GM23248 (cell line): ENCODE data around the gene ANXA8. TPM values are rescaled to one million over a fixed set of nuclear protein-coding genes. Genes with fewer than 3 reads are reported as not detected.
"Not testable (repeated sequence)": the region's sequence is repeated elsewhere in the genome, so short reads cannot be mapped to it uniquely, and the experiment has no call there.

ENCODE experiments used
- DNase-seq: peaks from one replicate; pipeline ENCODE4 v3.0.0-alpha.2; 2015
- H2AFZ ChIP-seq: fragments of 200-600 bp; sonication (generic); 2 replicates; pipeline ENCODE4 v1.6.1; 2016; ENCODE audit warnings: antibody characterized with exemption
- H3F3A ChIP-seq: fragments of 200-600 bp; sonication (generic); 2 replicates; pipeline ENCODE4 v1.6.1; 2016; ENCODE audit warnings: mild to moderate bottlenecking, antibody characterized with exemption, mixed run types; ENCODE audit not compliant: insufficient read depth
- H3K27ac ChIP-seq: fragments of 200-600 bp; sonication (generic); 2 replicates; pipeline ENCODE4 v1.5.1; 2016; ENCODE audit warnings: mild to moderate bottlenecking
- H3K27me3 ChIP-seq: fragments of 200-600 bp; sonication (generic); replicated peaks from 2 replicates; pipeline ENCODE4 v1.6.1; 2016; ENCODE audit warnings: mild to moderate bottlenecking; ENCODE audit not compliant: insufficient read depth
- H3K36me3 ChIP-seq: fragments of 200-600 bp; sonication (generic); 2 replicates; pipeline ENCODE4 v1.6.1; 2016; ENCODE audit warnings: low read depth, mild to moderate bottlenecking
- H3K4me1 ChIP-seq: fragments of 200-600 bp; sonication (generic); 2 replicates; pipeline ENCODE4 v1.6.1; 2016; ENCODE audit warnings: mild to moderate bottlenecking; ENCODE audit not compliant: insufficient read depth
- H3K4me2 ChIP-seq: fragments of 200-600 bp; sonication (generic); one replicate; pipeline ENCODE4 v1.6.1; 2016; ENCODE audit warnings: mild to moderate bottlenecking; ENCODE audit not compliant: unreplicated experiment
- H3K4me3 ChIP-seq: fragments of 200-600 bp; sonication (generic); 2 replicates; pipeline ENCODE4 v1.5.1; 2016; ENCODE audit warnings: mild to moderate bottlenecking
- H3K79me2 ChIP-seq: fragments of 200-600 bp; sonication (generic); 2 replicates; pipeline ENCODE4 v1.6.1; 2016; ENCODE audit warnings: mild to moderate bottlenecking; ENCODE audit not compliant: insufficient read depth
- H3K9ac ChIP-seq: fragments of 200-600 bp; sonication (generic); 2 replicates; pipeline ENCODE4 v1.6.1; 2016; ENCODE audit warnings: mild to moderate bottlenecking
- H3K9me2 ChIP-seq: fragments of 200-600 bp; sonication (generic); 2 replicates; pipeline ENCODE4 v1.6.1; 2016; ENCODE audit warnings: mixed run types, mild to moderate bottlenecking, moderate library complexity; ENCODE audit not compliant: insufficient read depth
- H3K9me3 ChIP-seq: fragments of 200-600 bp; sonication (generic); one replicate; pipeline ENCODE4 v1.6.1; 2017; ENCODE audit warnings: low read depth
- H4K20me1 ChIP-seq: fragments of 200-600 bp; sonication (generic); 2 replicates; pipeline ENCODE4 v1.6.0; 2016; ENCODE audit not compliant: insufficient read depth
- WGBS, 2 experiments: methylation state at CpG; one replicate each; pipeline ENCODE4 v1.1.6; 2015 to 2017; ENCODE audit warnings: low lambda C conversion rate in 2 of 2, low coverage in 1 of 2; ENCODE audit errors: missing lambda C conversion rate in 2 of 2; 5-methylcytosine and 5-hydroxymethylcytosine counted together
- in situ Hi-C: fragments of 300-500 bp; cut with MboI; formaldehyde crosslinking; loops from 2 replicates; pipeline ENCODE4 v1.15.0; 2020
- polyA plus RNA-seq: library from polyadenylated mRNA; unstranded; fragments of >200 nt; fragmentation: Nextera tagmentation; extraction: Ambion mirVana; gene quantifications from 2 replicates; pipeline ENCODE4 v1.2.1, GENCODE V29; 2016
- total RNA-seq: library from RNA; depleted of rRNA; stranded (reverse); fragments of >200 nt; shearing (Covaris generic); gene quantifications from 2 replicates; pipeline ENCODE4 v1.2.3, GENCODE V29; 2014; rRNA removed

ANXA8 gene
- total RNA-seq (3.4 and 3.7 TPM in 2 replicates), polyA plus RNA-seq (4.0 and 4.5 TPM in 2 replicates)

GRCh38 chr10:47483923-47484322 lies at the start of gene ANXA8:
Gene ANXA8, minus strand, starts transcription at chr10:47484115. Its CDS starts 182 bp downstream, at chr10:47483933.
- H3K36me3 ChIP-seq, in situ Hi-C loops, H4K20me1 ChIP-seq, H2AFZ ChIP-seq, H3K4me1 ChIP-seq, H3F3A ChIP-seq, H3K9ac ChIP-seq, H3K4me2 ChIP-seq, H3K79me2 ChIP-seq, H3K27ac ChIP-seq, H3K9me2 ChIP-seq, H3K9me3 ChIP-seq, DNase-seq, H3K4me3 ChIP-seq, H3K27me3 ChIP-seq: not testable (repeated sequence)
- 80 to 87% methylated on average over 3 to 8 of the region's 11 CpGs for WGBS, 2 experiments

GRCh38 chr10:47523475-47523874 lies 39.6 kb upstream of the ANXA8 start, which contains the start of gene AGAP9:
Gene AGAP9, minus strand, starts transcription at chr10:47523638. Its CDS starts 112 bp downstream, at chr10:47523526.
- no CpG with 5 or more reads among the region's 20 CpGs for WGBS, 2 experiments
- H3K79me2 ChIP-seq, H3K4me1 ChIP-seq, H3F3A ChIP-seq, H3K36me3 ChIP-seq, H3K9ac ChIP-seq, H3K4me2 ChIP-seq, DNase-seq, H3K9me3 ChIP-seq, H3K27me3 ChIP-seq, H3K4me3 ChIP-seq, H4K20me1 ChIP-seq, H2AFZ ChIP-seq, H3K27ac ChIP-seq, H3K9me2 ChIP-seq, in situ Hi-C loops: not testable (repeated sequence)

GRCh38 chr10:47502313-47502712 lies 18.4 kb upstream of the ANXA8 start:
- H3K36me3 ChIP-seq, H3K9me2 ChIP-seq, H3K4me3 ChIP-seq, H3K27ac ChIP-seq, H3K4me2 ChIP-seq, H3K27me3 ChIP-seq, H4K20me1 ChIP-seq, H3F3A ChIP-seq, H3K9ac ChIP-seq, H2AFZ ChIP-seq, H3K79me2 ChIP-seq, in situ Hi-C loops, H3K9me3 ChIP-seq, DNase-seq, H3K4me1 ChIP-seq: not testable (repeated sequence)
- 84 to 95% methylated on average over 7 to 8 of the region's 9 CpGs for WGBS, 2 experiments

- H3K36me3 ChIP-seq, H3F3A ChIP-seq, in situ Hi-C loops, H3K9ac ChIP-seq, H3K4me1 ChIP-seq, DNase-seq, H3K27ac ChIP-seq, H3K9me2 ChIP-seq, H3K9me3 ChIP-seq, H3K27me3 ChIP-seq, H3K4me3 ChIP-seq, H4K20me1 ChIP-seq, H3K4me2 ChIP-seq, H2AFZ ChIP-seq, H3K79me2 ChIP-seq: not testable (repeated sequence)
- 0% methylated on average over 1 of the region's 6 CpGs for WGBS, 2 experiments
Observed at GRCh38 chr10:47494226-47494625, 10.3 kb upstream of the ANXA8 start.

- H2AFZ ChIP-seq, H3K9me3 ChIP-seq, H3K4me1 ChIP-seq, H3K9ac ChIP-seq, H3K4me3 ChIP-seq, in situ Hi-C loops, H3K4me2 ChIP-seq, H4K20me1 ChIP-seq, H3K27ac ChIP-seq, DNase-seq, H3K9me2 ChIP-seq, H3K36me3 ChIP-seq, H3K79me2 ChIP-seq, H3F3A ChIP-seq, H3K27me3 ChIP-seq: not testable (repeated sequence)
- WGBS, 2 experiments, result 100% methylated on average over 5 to 6 of the region's 9 CpGs
Observed at GRCh38 chr10:47491600-47491999, 7.7 kb upstream of the ANXA8 start, which contains the start of gene FAM25G. Gene FAM25G, minus strand, starts transcription at chr10:47491700. Its CDS starts 26 bp downstream, at chr10:47491674.

GRCh38 chr10:47489630-47490029 lies 5.7 kb upstream of the ANXA8 start:
- DNase-seq, H2AFZ ChIP-seq, H3F3A ChIP-seq, H3K4me3 ChIP-seq, H3K79me2 ChIP-seq, H3K9ac ChIP-seq, H3K27me3 ChIP-seq, H3K27ac ChIP-seq, H3K4me1 ChIP-seq, H3K9me3 ChIP-seq, H4K20me1 ChIP-seq, in situ Hi-C loops, H3K4me2 ChIP-seq, H3K36me3 ChIP-seq, H3K9me2 ChIP-seq: not testable (repeated sequence)
- 93 to 96% methylated on average over 3 of the region's 7 CpGs for WGBS, 2 experiments

GRCh38 chr10:47485943-47486342 lies 2.0 kb upstream of the ANXA8 start:
- in situ Hi-C loops, H3K4me1 ChIP-seq, H3K4me3 ChIP-seq, H3K9me2 ChIP-seq, H3K79me2 ChIP-seq, H3K9me3 ChIP-seq, H3F3A ChIP-seq, H2AFZ ChIP-seq, H3K27me3 ChIP-seq, H3K36me3 ChIP-seq, H3K4me2 ChIP-seq, H4K20me1 ChIP-seq: not testable (repeated sequence)
- Histone ChIP-seq H3K9ac (peak overlapping the region; percentile 18; the same call in 1 of the 2 replicates), H3K27ac (peak overlapping the region; percentile 60)
- WGBS, 2 experiments, result 0 to 25% methylated on average over 3 to 4 of the region's 4 CpGs
- DNase-seq, result peak; percentile 77

GRCh38 chr10:47484786-47485185 lies 871 bp upstream of the ANXA8 start:
- DNase-seq, H3K27ac ChIP-seq, H3K9ac ChIP-seq, H3K4me2 ChIP-seq, H3K9me2 ChIP-seq, H3K4me3 ChIP-seq, H3K9me3 ChIP-seq, H3K4me1 ChIP-seq, H3F3A ChIP-seq, H3K36me3 ChIP-seq, H4K20me1 ChIP-seq, H2AFZ ChIP-seq, H3K79me2 ChIP-seq, in situ Hi-C loops, H3K27me3 ChIP-seq: not testable (repeated sequence)
- 94 to 96% methylated on average over 11 of the region's 11 CpGs for WGBS, 2 experiments
